GM19372 (cell line): ENCODE data around the gene PSPC1.

ENCODE experiments used
- ATAC-seq: cut with Tn5 transposase; IDR thresholded peaks from one replicate; pipeline ENCODE4 v1.9.1; 2021; ENCODE audit warnings: mild to moderate bottlenecking, low read depth, moderate library complexity; ENCODE audit not compliant: unreplicated experiment

PSPC1 gene

DNA sequence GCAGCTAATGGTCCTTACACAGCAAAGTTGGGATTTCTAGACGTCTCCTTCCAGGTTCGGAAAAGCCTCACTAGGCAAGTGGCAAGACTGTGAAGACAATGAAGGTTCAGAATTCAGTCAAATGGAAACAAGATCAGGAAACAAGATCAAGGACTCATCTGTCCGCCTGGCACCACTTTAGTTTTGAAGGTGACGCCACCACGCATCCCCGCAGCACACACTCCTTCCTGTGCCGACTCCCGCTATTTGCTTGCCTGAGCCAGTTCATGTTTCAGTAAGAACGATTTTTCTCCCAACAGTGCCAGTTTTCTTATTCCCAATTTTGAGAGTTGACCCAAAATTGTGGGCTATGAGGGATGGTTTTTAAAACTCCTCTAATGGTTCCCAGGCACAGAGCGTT is 107.8 kb downstream of the PSPC1 start:
- ATAC-seq: no peak

DNA sequence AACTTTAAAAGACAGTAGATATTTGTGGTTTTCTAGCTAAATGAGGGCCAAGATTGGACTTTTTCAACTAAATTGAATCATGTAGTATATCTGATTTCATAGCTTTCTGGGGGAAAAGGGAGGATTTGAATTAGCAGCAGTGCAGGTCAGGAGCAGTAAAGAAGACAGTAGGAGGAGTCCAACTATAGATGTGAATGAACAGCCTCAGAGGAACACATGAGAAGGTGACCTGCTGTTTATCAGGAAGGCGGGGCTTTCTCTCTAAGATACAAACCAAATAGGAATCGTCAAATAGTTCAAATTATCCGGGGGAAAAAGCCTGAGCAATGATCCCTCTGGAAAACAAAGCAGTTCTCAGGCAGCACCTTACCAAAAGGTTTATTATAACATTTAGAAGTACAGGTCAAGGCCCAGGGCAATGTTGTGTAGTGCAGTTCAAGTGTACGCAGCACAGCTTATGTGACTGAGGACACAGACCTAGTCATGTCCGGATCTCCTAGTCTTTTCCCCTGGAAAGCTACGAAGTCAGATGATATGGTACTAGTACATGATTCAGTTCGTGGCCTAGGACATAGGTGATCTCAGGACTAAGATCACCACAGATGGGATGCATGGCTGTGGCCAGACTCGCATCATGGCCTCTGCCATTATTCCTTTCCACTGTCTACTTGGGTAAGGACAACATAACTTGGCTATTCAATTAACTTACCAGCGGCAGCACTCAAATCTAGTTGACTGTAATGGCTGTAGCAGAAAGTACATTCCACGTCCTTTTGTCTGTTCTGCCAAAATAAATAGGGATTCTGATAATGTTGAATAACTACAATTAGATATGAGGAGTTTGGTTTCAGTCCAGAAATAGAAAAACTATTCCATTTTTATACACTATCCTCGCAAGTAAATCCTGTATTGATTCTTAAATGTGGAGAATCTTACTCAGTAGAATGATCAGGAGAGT is 109.0 kb downstream of the PSPC1 start:
- no peak for ATAC-seq

DNA sequence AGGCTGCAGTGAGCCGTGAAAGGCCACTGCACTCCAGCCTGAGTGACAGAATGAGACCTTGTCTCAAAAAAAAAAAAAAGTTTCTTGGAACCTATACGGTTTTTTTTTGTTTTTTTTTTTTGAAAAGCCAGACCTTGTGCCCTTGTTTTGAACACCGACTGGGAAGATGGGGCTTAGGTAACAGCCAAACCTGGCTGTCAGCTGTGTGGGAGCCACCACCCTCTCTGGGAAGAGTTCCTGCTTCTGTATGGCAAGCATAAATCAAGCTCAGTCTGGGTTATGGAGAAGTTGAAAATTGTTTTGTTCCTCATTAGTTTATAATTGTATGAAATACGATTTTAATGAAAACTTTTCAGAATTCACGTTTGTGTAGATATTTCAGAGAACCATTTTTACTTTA is 109.8 kb downstream of the PSPC1 start:
- ATAC-seq: no peak

DNA sequence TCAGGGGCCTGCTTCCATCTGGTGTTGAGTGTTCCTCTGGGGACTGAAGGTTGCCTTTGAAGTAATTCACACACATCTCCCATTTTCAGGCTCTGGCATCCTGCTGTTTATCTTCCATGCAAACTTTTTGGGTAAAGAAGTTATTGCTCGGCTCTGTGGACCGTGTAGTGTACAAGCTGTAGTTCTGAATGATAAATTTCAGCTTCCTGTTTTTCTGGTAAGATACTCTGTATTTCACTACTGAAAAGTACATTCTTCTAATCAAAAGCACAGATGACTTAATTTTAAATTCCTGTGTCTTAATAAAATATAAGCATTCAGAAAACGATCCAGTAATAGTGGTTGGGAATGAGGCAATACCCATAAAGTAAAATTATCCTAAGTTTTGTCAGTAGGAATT is 112.6 kb downstream of the PSPC1 start:
- ATAC-seq: no peak

DNA sequence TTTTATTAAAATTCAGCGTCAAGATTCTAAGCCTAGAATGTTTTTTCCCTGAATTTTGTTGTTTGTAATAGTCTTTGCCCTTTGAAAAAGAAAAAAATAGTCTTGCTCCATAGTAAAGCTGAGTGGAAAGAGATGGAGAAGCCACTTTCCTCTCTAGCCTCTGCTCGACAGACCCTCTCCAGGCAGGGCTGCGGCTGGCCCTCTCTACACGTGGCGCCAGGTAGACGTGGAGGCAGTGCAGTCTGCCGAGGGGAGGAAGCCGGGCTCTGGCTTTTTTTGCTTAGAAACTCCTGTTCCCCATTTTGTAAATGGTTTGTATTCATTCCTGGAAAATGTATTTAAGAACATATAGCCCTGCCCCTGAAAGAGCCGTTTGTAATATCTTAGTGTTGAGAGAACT is 114.0 kb downstream of the PSPC1 start:
- ATAC-seq: no peak

DNA sequence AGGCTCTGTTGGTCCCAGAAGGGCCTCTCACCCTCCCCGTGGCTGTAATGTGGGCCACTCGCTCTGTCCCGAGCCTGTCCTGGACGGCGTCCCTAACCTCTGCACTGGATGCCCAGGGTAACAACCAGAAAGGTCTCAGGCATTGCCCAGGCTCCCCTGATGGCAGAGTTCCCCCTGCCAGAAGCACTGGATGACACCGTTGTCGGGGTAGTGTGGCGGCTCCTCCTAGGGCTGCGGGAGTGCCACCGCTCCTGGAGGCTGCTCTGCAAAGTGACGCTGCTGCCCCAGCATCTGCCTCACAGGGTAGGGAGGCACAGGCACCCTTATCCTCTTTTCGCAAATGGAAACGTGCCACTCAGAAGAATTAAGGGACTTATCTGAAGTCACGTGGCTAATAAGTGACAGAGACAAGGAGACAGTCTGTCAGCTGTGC is 117.3 kb downstream of the PSPC1 start:
- no peak for ATAC-seq

DNA sequence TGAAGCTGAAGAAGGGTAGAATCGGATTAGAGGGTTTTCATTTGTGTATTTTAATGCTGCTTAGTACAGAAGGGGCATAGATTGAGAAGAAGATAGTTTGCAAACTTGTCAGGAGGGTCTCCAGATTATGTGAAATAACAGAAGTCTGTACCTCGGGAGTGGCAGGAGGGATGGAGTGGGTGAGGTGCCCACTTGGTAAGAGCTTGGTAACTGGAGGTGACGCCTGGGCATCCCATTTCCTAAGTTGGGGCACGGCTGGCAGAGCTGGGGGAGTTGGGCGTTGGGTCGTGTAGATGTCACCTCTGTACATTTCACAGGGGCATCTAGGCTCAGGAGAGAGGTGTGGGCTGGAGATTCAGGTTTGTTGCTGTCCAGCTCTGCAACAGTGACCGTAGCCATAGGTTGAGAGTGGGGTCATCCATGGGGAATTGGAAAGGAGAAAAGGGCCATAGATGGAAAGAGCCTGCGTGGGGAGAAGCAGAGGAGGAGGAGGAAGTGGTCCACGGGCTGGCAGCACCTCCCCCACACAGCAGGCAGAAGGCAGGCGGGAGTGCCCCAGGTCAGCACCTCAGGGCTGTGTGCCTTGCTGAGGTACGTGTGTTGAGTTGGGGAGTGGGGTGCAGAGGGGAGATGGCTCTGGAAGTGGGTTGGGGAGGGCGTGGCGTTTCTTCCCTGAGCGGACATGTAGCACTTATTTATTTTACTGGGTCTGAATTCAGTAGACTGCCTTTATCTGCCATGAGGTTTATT is 118.1 kb downstream of the PSPC1 start:
- ATAC-seq: no peak

DNA sequence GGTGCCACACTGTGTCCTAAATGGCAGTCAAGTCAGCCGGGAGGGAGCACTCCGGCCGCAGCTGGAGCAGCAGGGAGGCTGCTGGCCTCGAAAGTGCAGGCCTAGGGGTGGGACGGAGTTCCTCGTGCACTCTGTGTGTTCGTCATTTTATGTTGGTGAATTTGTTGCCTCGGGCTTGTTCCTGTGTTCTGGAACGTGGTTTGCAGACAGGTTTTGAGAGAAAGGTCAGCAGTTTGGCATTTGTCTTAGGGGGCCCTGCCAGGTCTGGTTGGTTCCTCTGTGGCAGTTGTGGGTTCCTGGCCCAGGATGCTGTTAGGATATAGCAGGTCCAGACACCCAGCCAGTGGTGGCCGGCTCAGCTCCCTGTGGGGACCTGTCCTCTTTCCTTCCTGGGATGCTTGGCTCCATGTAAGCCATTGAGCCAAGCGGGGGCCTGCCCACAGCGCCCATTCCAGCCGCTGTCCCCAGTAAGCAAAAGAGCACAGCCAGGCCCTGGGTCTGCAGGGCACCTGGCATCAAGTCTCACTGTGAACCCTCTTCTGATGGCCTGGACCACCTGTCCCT is 119.2 kb downstream of the PSPC1 start:
- no peak for ATAC-seq

DNA sequence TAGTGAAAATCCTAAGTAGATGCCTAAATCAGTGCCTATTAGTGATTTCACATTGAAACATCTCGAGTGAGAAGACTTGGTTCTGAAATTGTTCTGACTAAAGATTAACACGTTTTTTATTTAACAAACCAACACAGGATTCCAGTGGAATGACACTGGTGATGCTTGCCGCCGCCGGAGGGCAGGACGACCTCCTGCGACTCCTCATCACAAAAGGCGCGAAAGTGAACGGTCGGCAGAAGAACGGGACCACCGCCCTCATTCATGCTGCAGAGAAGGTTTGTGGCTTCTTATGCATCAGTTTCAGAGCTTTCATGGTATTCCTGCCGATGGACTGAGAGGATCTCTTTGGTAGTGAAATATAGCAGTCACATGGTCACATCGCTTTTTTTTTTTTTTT is 121.2 kb downstream of the PSPC1 start:
- no peak for ATAC-seq

DNA sequence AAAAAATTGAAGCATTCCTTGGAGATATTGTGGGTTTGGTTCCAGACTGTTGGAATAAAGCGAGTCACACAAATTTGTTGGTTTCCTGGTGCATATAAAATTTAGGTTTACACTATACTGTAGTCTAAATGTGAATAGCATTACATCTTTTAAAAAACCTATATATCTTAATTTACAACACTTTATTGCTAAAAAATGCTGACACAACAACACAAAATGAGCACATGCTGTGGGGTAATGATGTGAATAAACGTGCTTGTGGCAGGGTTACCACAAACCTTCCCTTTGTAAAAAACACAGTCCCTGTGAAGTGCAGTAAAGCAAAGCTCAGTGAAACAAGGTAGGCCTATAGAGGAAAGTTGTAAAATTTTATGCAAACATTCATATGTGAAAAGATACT is 121.6 kb downstream of the PSPC1 start:
- ATAC-seq: no peak

DNA sequence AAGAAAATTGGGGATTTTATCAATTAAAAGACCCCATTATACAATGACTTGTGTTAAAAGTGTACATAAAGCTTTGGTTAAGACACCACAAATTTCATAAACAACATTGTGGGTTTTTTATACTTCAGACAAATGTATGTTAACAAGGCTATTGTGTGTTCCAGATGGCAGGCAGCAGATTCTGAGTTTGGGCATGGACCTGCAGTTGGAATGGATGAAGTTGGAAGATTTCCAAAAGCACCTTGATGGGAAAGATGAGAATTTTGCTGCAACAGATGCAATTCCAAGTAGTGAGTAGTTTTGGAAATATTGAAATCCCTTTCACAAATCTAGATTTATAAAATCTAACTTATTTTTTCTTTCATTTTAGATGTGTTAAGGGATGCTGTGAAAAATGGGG is 123.9 kb downstream of the PSPC1 start:
- no peak for ATAC-seq

DNA sequence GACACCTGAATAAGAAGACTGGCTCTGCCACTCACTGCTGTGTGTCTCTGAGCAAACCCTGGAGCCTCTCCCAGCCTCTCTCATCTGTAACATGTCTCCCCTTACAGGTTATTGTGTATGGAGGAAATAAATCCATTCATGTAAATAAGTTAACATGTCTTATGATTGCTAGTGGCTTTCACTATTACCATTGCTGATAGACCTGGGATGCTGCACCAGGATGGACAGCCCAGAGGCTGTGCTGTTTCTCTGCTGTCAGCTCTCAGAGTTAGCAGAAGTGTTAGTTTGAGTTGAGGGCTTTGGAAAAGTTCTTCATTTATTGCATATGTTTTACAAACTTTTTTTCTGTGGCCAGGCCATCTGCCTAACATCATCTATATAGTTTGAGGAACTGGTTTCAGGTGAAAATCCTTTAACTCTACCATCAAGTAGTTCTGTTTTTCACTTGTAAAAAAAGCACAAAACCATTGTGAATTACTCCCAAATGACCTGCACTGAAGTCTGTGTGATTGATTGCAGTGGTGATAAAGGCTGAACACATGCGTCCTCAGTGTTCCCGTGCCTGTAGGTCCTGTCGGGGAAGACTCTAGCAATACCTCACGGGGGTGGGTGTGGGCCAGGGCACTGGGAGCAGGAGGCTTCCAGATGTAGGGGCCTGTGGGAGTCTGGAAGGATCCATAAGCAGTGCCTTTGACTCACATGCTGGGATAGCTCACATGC is 124.7 kb downstream of the PSPC1 start:
- ATAC-seq: no peak
